ENCODE results near the gene MIA2. TPM values are rescaled to one million over a fixed set of nuclear protein-coding genes. Genes with fewer than 3 reads are reported as not detected.

Gene MIA2
- total RNA-seq, 1 donor from 2014 or later: 19.8 TPM

GRCh38 chr14:39307815-39308214, 74.1 kb downstream of the MIA2 start:
- Mint-ChIP-seq H3K9me3 (ENCODE audit: unreplicated experiment) (no peaks in the 10 kb centered on the region), H3K36me3 (ENCODE audit: low read depth, unreplicated experiment) (no peaks in the 10 kb centered on the region), H3K4me3 (ENCODE audit: unreplicated experiment) (no peak overlapping the region), H3K4me1 (ENCODE audit: unreplicated experiment) (peaks cover 4% of the 10 kb centered on the region), H3K27ac (ENCODE audit: unreplicated experiment) (no peak overlapping the region), H3K27me3 (ENCODE audit: unreplicated experiment) (peaks cover 2% of the 10 kb centered on the region)
- no peak for TF ChIP-seq CTCF (IDR thresholded peaks at IDR 0.05; ENCODE audit: unreplicated experiment)
- DNase-seq (ENCODE audit: low spot score): no peak

DNA sequence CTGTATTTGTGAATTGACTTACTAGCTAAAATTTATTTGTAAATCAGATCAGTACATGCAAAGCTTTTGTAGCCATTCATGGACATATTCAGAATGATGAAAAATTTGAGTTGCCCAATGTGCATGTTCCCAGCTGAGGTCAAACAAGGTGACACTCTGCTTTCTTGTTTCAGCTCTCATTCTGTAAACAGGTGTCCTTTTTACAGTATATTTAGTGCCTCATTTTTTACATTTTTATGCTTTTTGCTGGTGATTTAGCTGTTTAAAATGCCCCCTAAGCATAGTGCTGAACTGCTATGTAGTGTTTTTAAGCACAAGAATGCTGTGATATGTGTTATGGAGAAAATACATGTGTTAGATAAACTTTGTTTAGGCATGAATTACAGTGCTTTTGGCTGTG, 76.3 kb downstream of the MIA2 start:
- no peak for TF ChIP-seq CTCF (IDR thresholded peaks at IDR 0.05; ENCODE audit: unreplicated experiment)
- Mint-ChIP-seq H3K9me3 (ENCODE audit: unreplicated experiment) (no peaks in the 10 kb centered on the region), H3K4me1 (ENCODE audit: unreplicated experiment) (peaks cover 4% of the 10 kb centered on the region), H3K4me3 (ENCODE audit: unreplicated experiment) (no peak overlapping the region), H3K27ac (ENCODE audit: unreplicated experiment) (no peak overlapping the region), H3K36me3 (ENCODE audit: low read depth, unreplicated experiment) (no peaks in the 10 kb centered on the region), H3K27me3 (ENCODE audit: unreplicated experiment) (peaks cover 2% of the 10 kb centered on the region)
- no peak for DNase-seq (ENCODE audit: low spot score)

GRCh38 chr14:39315859-39316444, 82.2 kb downstream of the MIA2 start:
- Mint-ChIP-seq H3K9me3 (ENCODE audit: unreplicated experiment) (no peaks in the 10 kb centered on the region), H3K4me3 (ENCODE audit: unreplicated experiment) (no peak overlapping the region), H3K4me1 (ENCODE audit: unreplicated experiment) (no peaks in the 10 kb centered on the region), H3K27ac (ENCODE audit: unreplicated experiment) (no peak overlapping the region), H3K36me3 (ENCODE audit: low read depth, unreplicated experiment) (peaks cover 19% of the 10 kb centered on the region), H3K27me3 (ENCODE audit: unreplicated experiment) (no peaks in the 10 kb centered on the region)
- DNase-seq (ENCODE audit: low spot score): no peak
- no peak for TF ChIP-seq CTCF (IDR thresholded peaks at IDR 0.05; ENCODE audit: unreplicated experiment)

GRCh38 chr14:39316830-39317553, 83.3 kb downstream of the MIA2 start:
- H3K4me1 Mint-ChIP-seq (ENCODE audit: unreplicated experiment): no peaks in the 10 kb centered on the region
- H3K9me3 Mint-ChIP-seq (ENCODE audit: unreplicated experiment): no peaks in the 10 kb centered on the region
- no peak overlapping the region for H3K27ac Mint-ChIP-seq (ENCODE audit: unreplicated experiment)
- TF ChIP-seq CTCF (IDR thresholded peaks at IDR 0.05; ENCODE audit: unreplicated experiment): no peak
- H3K36me3 Mint-ChIP-seq (ENCODE audit: low read depth, unreplicated experiment): peaks cover 19% of the 10 kb centered on the region
- H3K27me3 Mint-ChIP-seq (ENCODE audit: unreplicated experiment): no peaks in the 10 kb centered on the region
- peak overlapping the region; percentile 40 for H3K4me3 Mint-ChIP-seq (ENCODE audit: unreplicated experiment)
- DNase-seq (ENCODE audit: low spot score): no peak

DNA sequence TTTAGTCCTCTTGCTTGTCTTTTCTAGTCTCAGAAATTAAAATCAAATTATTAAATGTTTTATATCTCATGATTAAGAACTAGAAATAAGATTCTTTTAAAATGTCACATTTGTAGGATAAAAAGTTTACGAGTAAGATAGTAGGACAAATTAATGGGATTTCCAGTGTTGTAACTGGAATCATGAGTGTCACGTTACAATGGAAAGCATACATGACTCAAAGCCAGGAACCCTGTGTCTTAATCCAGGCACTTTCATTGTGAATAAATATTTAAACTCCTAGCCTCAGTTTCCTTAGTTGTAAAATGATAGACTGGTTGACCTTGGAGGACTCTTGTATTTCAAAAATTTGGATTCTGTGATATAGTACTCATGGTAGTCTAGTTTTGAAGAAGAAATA, 84.9 kb downstream of the MIA2 start:
- peaks cover 23% of the 10 kb centered on the region for H3K36me3 Mint-ChIP-seq (ENCODE audit: low read depth, unreplicated experiment)
- no peak for TF ChIP-seq CTCF (IDR thresholded peaks at IDR 0.05; ENCODE audit: unreplicated experiment)
- DNase-seq (ENCODE audit: low spot score): no peak
- H3K27me3 Mint-ChIP-seq (ENCODE audit: unreplicated experiment): no peaks in the 10 kb centered on the region
- H3K27ac Mint-ChIP-seq (ENCODE audit: unreplicated experiment): no peak overlapping the region
- H3K4me3 Mint-ChIP-seq (ENCODE audit: unreplicated experiment): no peak overlapping the region
- no peaks in the 10 kb centered on the region for H3K9me3 Mint-ChIP-seq (ENCODE audit: unreplicated experiment)
- no peaks in the 10 kb centered on the region for H3K4me1 Mint-ChIP-seq (ENCODE audit: unreplicated experiment)

Data from endothelial cell (in vitro differentiated cells).